Measurements from ENCODE around the gene PCSK6. TPM values are rescaled to one million over a fixed set of nuclear protein-coding genes. Genes with fewer than 3 reads are reported as not detected.

The PCSK6 gene
- total RNA-seq, 4 donors from 2014 or later = 1.4 to 12.8 (median 6.9) TPM

DNA sequence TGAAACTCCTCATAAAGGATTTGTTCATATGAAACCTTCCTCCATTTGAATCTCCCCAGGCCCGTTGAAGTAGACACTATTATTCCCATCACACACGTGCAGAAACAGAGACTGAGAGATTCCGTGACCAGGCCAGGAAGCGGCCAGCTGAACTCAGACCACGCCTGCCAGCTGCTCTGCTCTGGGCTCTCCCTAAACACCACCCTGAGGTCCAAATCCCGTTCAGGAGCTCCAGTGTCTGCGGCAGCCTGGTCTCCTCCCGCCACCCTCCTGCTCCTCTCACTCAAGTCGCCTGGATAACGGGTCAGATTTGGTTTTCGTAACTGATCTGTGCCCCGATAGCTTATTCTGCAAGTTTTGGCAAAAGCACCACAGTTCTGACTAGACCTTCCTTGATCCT is 140.9 kb downstream of the PCSK6 start:
- Histone ChIP-seq H3K4me1 (no peaks in the 10 kb centered on the region), H3K9me3 (no peaks in the 10 kb centered on the region), H3K27ac (no peak overlapping the region), H3K36me3 (no peaks in the 10 kb centered on the region), H3K4me3 (no peak overlapping the region), H3K27me3 (no peaks in the 10 kb centered on the region)
- TF ChIP-seq POLR2A (IDR thresholded peaks at IDR 0.05) = no peak
- TF ChIP-seq, protein P1, sequence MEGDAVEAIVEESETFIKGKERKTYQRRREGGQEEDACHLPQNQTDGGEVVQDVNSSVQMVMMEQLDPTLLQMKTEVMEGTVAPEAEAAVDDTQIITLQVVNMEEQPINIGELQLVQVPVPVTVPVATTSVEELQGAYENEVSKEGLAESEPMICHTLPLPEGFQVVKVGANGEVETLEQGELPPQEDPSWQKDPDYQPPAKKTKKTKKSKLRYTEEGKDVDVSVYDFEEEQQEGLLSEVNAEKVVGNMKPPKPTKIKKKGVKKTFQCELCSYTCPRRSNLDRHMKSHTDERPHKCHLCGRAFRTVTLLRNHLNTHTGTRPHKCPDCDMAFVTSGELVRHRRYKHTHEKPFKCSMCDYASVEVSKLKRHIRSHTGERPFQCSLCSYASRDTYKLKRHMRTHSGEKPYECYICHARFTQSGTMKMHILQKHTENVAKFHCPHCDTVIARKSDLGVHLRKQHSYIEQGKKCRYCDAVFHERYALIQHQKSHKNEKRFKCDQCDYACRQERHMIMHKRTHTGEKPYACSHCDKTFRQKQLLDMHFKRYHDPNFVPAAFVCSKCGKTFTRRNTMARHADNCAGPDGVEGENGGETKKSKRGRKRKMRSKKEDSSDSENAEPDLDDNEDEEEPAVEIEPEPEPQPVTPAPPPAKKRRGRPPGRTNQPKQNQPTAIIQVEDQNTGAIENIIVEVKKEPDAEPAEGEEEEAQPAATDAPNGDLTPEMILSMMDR (IDR thresholded peaks at IDR 0.05) = no peak
- intact Hi-C loops (cut with DNase I; ENCODE audit: low total_unique reads) = no loop called here
- DNase-seq = no peak

DNA sequence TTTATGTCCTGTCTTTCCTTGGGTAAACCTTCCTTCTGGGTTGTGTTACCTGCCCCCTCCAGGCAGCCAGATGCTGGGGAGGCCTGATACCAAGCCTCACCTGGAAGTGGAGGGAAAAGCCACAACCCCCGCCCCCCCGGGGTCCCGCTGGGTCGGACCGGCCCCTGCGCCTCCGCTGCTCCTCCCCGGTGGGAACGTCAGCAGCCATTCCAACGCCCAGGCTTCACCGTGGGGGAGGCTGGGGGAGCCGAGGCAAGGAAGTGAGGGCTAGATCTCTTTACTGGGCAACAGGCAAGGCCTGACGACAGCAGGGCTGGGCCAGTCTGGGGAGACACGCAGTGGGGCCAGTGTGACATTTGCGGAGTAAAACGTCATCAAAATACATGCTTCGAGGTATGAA is 141.5 kb downstream of the PCSK6 start:
- H3K36me3 ChIP-seq = no peaks in the 10 kb centered on the region
- no peaks in the 10 kb centered on the region for H3K27me3 ChIP-seq
- H3K4me1 ChIP-seq = no peaks in the 10 kb centered on the region
- no peaks in the 10 kb centered on the region for H3K9me3 ChIP-seq
- no peak overlapping the region for H3K4me3 ChIP-seq
- TF ChIP-seq POLR2A (IDR thresholded peaks at IDR 0.05) = no peak
- TF ChIP-seq, protein P1 (IDR thresholded peaks at IDR 0.05) = no peak
- intact Hi-C loops (cut with DNase I; ENCODE audit: low total_unique reads) = no loop called here
- no peak overlapping the region for H3K27ac ChIP-seq
- DNase-seq = no peak

DNA sequence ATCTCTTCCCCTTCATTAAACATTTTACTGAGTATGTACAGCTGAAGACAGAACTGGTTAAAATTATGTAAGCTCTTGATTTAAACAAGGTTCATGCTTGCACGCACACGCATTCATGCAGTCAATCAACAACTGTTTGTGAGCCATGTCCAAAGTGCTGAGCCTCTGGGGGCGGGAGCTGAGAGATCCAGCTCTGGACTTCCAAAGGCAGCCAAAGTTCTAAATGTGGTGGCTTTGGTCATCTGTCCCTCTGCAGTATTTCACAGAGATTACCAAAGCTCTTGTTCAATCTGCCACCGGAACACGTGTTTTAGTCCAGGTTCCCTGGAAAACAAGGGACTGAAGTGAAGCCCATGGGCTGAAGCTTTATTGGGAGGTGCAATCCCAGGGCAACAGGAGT is 142.1 kb downstream of the PCSK6 start:
- no peaks in the 10 kb centered on the region for H3K9me3 ChIP-seq
- H3K4me1 ChIP-seq = no peaks in the 10 kb centered on the region
- no peaks in the 10 kb centered on the region for H3K27me3 ChIP-seq
- TF ChIP-seq, protein P1 (IDR thresholded peaks at IDR 0.05) = no peak
- TF ChIP-seq POLR2A (IDR thresholded peaks at IDR 0.05) = no peak
- H3K4me3 ChIP-seq = no peak overlapping the region
- H3K27ac ChIP-seq = no peak overlapping the region
- intact Hi-C loops (cut with DNase I; ENCODE audit: low total_unique reads) = no loop called here
- H3K36me3 ChIP-seq = no peaks in the 10 kb centered on the region
- DNase-seq = no peak

DNA sequence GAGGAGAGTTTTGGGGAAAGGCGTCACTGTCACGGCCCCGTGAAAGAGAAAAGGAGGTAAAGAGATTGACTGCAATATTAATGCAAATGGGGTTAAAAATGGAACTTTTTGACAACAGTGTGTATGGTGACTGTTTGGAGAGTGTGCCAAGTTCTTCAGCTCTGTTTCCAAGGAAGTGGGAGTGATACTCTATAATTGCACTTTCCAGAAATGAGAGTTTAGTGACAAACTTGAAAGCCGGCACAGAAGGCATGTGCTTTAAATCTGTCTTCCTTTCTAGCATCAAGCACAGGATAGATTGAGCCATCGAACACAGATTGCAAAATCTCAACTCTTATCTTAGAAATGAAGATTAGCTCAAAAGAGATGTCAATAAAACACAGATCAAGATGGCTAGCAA is 142.6 kb downstream of the PCSK6 start:
- DNase-seq = no peak
- Histone ChIP-seq H3K36me3 (no peaks in the 10 kb centered on the region), H3K9me3 (no peaks in the 10 kb centered on the region), H3K4me3 (no peak overlapping the region), H3K27ac (no peak overlapping the region), H3K4me1 (no peaks in the 10 kb centered on the region), H3K27me3 (no peaks in the 10 kb centered on the region)
- intact Hi-C loops (cut with DNase I; ENCODE audit: low total_unique reads) = no loop called here
- TF ChIP-seq, protein P1 (IDR thresholded peaks at IDR 0.05) = no peak
- no peak for TF ChIP-seq POLR2A (IDR thresholded peaks at IDR 0.05)

DNA sequence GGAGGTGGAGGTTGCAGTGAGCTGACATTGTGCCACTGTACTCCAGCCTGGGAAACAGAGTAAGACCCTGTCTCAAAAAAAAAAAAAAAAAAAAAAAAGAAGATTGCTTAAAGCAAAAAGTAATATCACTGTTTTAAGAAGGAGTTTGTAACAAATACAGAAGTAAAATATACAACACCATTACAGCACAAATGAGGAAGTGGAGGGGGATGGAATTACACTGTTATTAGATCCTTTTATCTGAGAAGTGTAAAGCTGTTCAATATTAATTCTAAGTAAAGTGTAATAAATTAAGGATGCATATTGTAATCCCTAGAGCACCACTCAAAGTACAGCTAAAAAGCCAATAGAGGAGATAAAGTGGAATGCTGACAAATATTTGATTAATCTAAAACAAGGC is 147.5 kb downstream of the PCSK6 start:
- H3K9me3 ChIP-seq = no peaks in the 10 kb centered on the region
- no peak overlapping the region for H3K27ac ChIP-seq
- no peak overlapping the region for H3K4me3 ChIP-seq
- DNase-seq = no peak
- no peak for TF ChIP-seq POLR2A (IDR thresholded peaks at IDR 0.05)
- TF ChIP-seq, protein P1 (IDR thresholded peaks at IDR 0.05) = no peak
- H3K4me1 ChIP-seq = no peaks in the 10 kb centered on the region
- no peaks in the 10 kb centered on the region for H3K27me3 ChIP-seq
- intact Hi-C loops (cut with DNase I; ENCODE audit: low total_unique reads) = no loop called here
- no peaks in the 10 kb centered on the region for H3K36me3 ChIP-seq

Data from uterus (tissue), 4 donors.